Endothelial cell of umbilical vein (primary cell): Measurements from ENCODE around the gene MSH3. TPM values are rescaled to one million over a fixed set of nuclear protein-coding genes. Genes with fewer than 3 reads are reported as not detected.

Experiments
- BruUV-seq: library from RNA; stranded (reverse); fragments of 400-500 nt; replicated peaks from 2 replicates; lab custom pipeline; 2021; lab: Mats Ljungman, UMichigan
- CTCF ChIA-PET: fragments of 300-600, 350-600 bp; sonication (Branson Sonifier 250); formaldehyde crosslinking; loops from one replicate; lab custom pipeline; 2021; ENCODE audit warnings: antibody characterized with exemption, inconsistent platforms; lab: Charles Lee
- POLR2A ChIA-PET: fragments of 300-600, 350-600 bp; sonication (Branson Sonifier 250); formaldehyde crosslinking; loops from one replicate; lab custom pipeline; 2021; ENCODE audit warnings: antibody characterized with exemption, inconsistent platforms; lab: Charles Lee
- DNase-seq: peaks from one replicate; pipeline ENCODE4 v3.0.0-alpha.2; 2011; ENCODE audit warnings: low read depth, low spot score
- FAIRE-seq: peaks from 2 replicates; lab custom pipeline; 2011; peaks lifted over from hg19 to GRCh38; lab: Jason Lieb, UNC
- H2AFZ ChIP-seq: 2 replicates; pipeline ENCODE4 v1.6.0; 2012; ENCODE audit warnings: low read depth, low read length, control low read depth, inconsistent platforms
- H3K27ac ChIP-seq: 2 replicates; pipeline ENCODE4 v1.5.1; 2011; ENCODE audit warnings: low read depth, mild to moderate bottlenecking, control low read depth, low read length, moderate library complexity; ENCODE audit not compliant: insufficient read depth
- H3K27me3 ChIP-seq, 2 experiments: 2 replicates each; pipeline versions ENCODE4 v1.6.0 to v1.6.1; 2011; ENCODE audit warnings: low read length in 2 of 2, mixed read lengths in 1 of 2; ENCODE audit not compliant: control insufficient read depth in 2 of 2, insufficient read depth in 2 of 2
- H3K36me3 ChIP-seq, 2 experiments: 2 replicates in 1 of 2; 3 replicates in 1 of 2; pipeline ENCODE4 v1.5.1; 2011; ENCODE audit warnings: low read length in 2 of 2, mild to moderate bottlenecking in 1 of 2, moderate library complexity in 1 of 2; ENCODE audit not compliant: control insufficient read depth in 2 of 2, insufficient read depth in 2 of 2; ENCODE audit errors: extremely low read depth in 1 of 2
- H3K4me1 ChIP-seq: 3 replicates; pipeline ENCODE4 v1.5.1; 2011; ENCODE audit warnings: mild to moderate bottlenecking, low read length; ENCODE audit not compliant: control insufficient read depth, insufficient read depth; ENCODE audit errors: extremely low read depth
- H3K4me2 ChIP-seq: 2 replicates; pipeline ENCODE4 v1.6.1; 2011; ENCODE audit warnings: low read length, control low read depth, mixed read lengths; ENCODE audit not compliant: insufficient read depth
- H3K4me3 ChIP-seq, 3 experiments: fragments of 200-600 bp in 1 of 3; sonication (generic), shearing (Covaris generic) in 1 of 3; replicated peaks in 1 of 3; 2 replicates each; pipeline ENCODE4 v1.5.1; 2011 to 2016; ENCODE audit warnings: control low read depth in 3 of 3, low read length in 3 of 3, mild to moderate bottlenecking in 2 of 3, inconsistent platforms in 1 of 3, low read depth in 1 of 3, moderate library complexity in 1 of 3; ENCODE audit not compliant: insufficient read depth in 1 of 3
- H3K79me2 ChIP-seq: 2 replicates; pipeline ENCODE4 v1.6.0; 2012; ENCODE audit warnings: low read length, inconsistent platforms; ENCODE audit not compliant: control insufficient read depth, insufficient read depth
- H3K9ac ChIP-seq: replicated peaks from 2 replicates; pipeline ENCODE3; 2011; ENCODE audit warnings: low read length, control low read depth; ENCODE audit not compliant: insufficient read depth; ENCODE audit errors: extremely low read depth
- H3K9me1 ChIP-seq: replicated peaks from 3 replicates; pipeline ENCODE4 v1.6.0; 2011; ENCODE audit warnings: mild to moderate bottlenecking, low read length; ENCODE audit not compliant: control insufficient read depth, insufficient read depth; ENCODE audit errors: extremely low read depth
- H3K9me3 ChIP-seq: replicated peaks from 2 replicates; pipeline ENCODE4 v1.5.1; 2012; ENCODE audit warnings: low read length, inconsistent platforms; ENCODE audit not compliant: control insufficient read depth, insufficient read depth
- H4K20me1 ChIP-seq: replicated peaks from 2 replicates; pipeline ENCODE3; 2011; ENCODE audit warnings: mild to moderate bottlenecking, low read length; ENCODE audit not compliant: control insufficient read depth, insufficient read depth; ENCODE audit errors: extremely low read depth
- CTCF ChIP-seq, 2 donors: IDR thresholded peaks; 1 replicate in 1 of 2; 2 replicates in 1 of 2; pipeline ENCODE4 v1.5.1; 2011; ENCODE audit warnings: low read length in 2 of 2, mild to moderate bottlenecking in 2 of 2, moderate library complexity in 2 of 2, control low read depth in 1 of 2, inconsistent platforms in 1 of 2, low read depth in 1 of 2; ENCODE audit not compliant: insufficient read depth in 1 of 2; ENCODE audit errors: extremely low read depth in 1 of 2
- EZH2 ChIP-seq: IDR thresholded peaks from 2 replicates; pipeline ENCODE4 v1.6.1; 2012; ENCODE audit warnings: borderline replicate concordance, low read depth, mild to moderate bottlenecking, moderate library complexity, low read length, inconsistent platforms; ENCODE audit not compliant: severe bottlenecking
- FOS ChIP-seq: IDR thresholded peaks from 2 replicates; pipeline ENCODE4 v1.6.1; 2011; ENCODE audit warnings: mild to moderate bottlenecking, low read length, moderate library complexity, borderline replicate concordance; ENCODE audit not compliant: insufficient read depth
- GATA2 ChIP-seq: IDR thresholded peaks from 2 replicates; pipeline ENCODE4 v1.7.0; 2011; ENCODE audit warnings: low read depth, mild to moderate bottlenecking, moderate library complexity, mixed read lengths, low read length; ENCODE audit not compliant: insufficient read length, insufficient read depth
- JUN ChIP-seq: IDR thresholded peaks from 2 replicates; pipeline ENCODE4 v1.6.1; 2011; ENCODE audit warnings: borderline replicate concordance, low read depth; ENCODE audit not compliant: insufficient read length, insufficient read depth
- MAX ChIP-seq: IDR thresholded peaks from 2 replicates; pipeline ENCODE4 v1.6.1; 2011; ENCODE audit not compliant: insufficient read depth, insufficient read length
- MYC ChIP-seq: IDR thresholded peaks from one replicate; pipeline ENCODE4 v1.6.1; 2011; ENCODE audit warnings: mild to moderate bottlenecking, low read depth, low read length
- POLR2A ChIP-seq: IDR thresholded peaks from 2 replicates; pipeline ENCODE4 v1.6.1; 2012; ENCODE audit warnings: low read depth, mild to moderate bottlenecking, control low read depth, low read length
- POLR2AphosphoS5 ChIP-seq: IDR thresholded peaks from 2 replicates; pipeline ENCODE4 v1.6.1; 2012; ENCODE audit warnings: low read depth, mild to moderate bottlenecking, control low read depth, low read length, moderate library complexity; ENCODE audit not compliant: insufficient read depth
- dilution Hi-C: fragments of 300-500 bp; cut with MboI; formaldehyde crosslinking; loops from one replicate; pipeline ENCODE4 v1.15.0; 2019; ENCODE audit warnings: low sequenced_read_pairs; ENCODE audit not compliant: extremely low pct_ligation_motif_present
- intact Hi-C: fragments of 100-400 bp; cut with micrococcal nuclease; formaldehyde crosslinking; loops from one replicate; pipeline ENCODE4 v1.10.0; 2022
- polyA plus RNA-seq, 4 experiments: library from polyadenylated mRNA; depleted of rRNA in 3 of 4; stranded (reverse) in 3 of 4; unstranded in 1 of 4; fragments of >200 nt; gene quantifications; 2 replicates each; pipeline versions ENCODE4 v1.2.1 to v1.2.3, GENCODE V29; 2011 to 2012; ENCODE audit warnings: missing spikeins in 1 of 4
- total RNA-seq: library from RNA; stranded (reverse); gene quantifications from 2 replicates; pipeline ENCODE4 v1.2.3, GENCODE V29; 2021

Gene MSH3
- total and polyA plus RNA-seq, 2 donors (not counting 3 experiments of a cell fraction or from before 2014, with no cell fraction given): 2.0 to 13.0 TPM

- H3K9me3 ChIP-seq: no peaks in the 10 kb centered on the region
- DNase-seq (no peak), FAIRE-seq (no peak)
- BruUV-seq: no TSS peak
- intact Hi-C loops: no loop called here
- no peaks in the 10 kb centered on the region for H3K9me1 ChIP-seq
- no peaks in the 10 kb centered on the region for H4K20me1 ChIP-seq
- H2AFZ ChIP-seq: no peak overlapping the region
- H3K27me3 ChIP-seq: no peaks in the 10 kb centered on the region
- H3K4me3 ChIP-seq: no peak overlapping the region
- H3K36me3 ChIP-seq: peaks cover 0 to 2% of the 10 kb centered on the region in 2 experiments
- POLR2A ChIA-PET: no interaction called here
- no peak overlapping the region for H3K4me2 ChIP-seq
- no peak overlapping the region for H3K27ac ChIP-seq
- no peaks in the 10 kb centered on the region for H3K79me2 ChIP-seq
- no peak for TF ChIP-seq GATA2
- TF ChIP-seq CTCF (IDR thresholded peaks at IDR 0.05; ENCODE audit: extremely low read depth in 1 of 2, insufficient read depth in 1 of 2, low read depth in 1 of 2, low read length in 2 of 2): no peak
- no peak for TF ChIP-seq POLR2AphosphoS5
- no peak for TF ChIP-seq POLR2A
- TF ChIP-seq MYC: no peak
- TF ChIP-seq MAX: no peak
- TF ChIP-seq EZH2: no peak
- no peak for TF ChIP-seq JUN
- TF ChIP-seq FOS: no peak
- H3K4me1 ChIP-seq: no peaks in the 10 kb centered on the region
- H3K9ac ChIP-seq: no peak overlapping the region
- CTCF ChIA-PET: no interaction called here
- dilution Hi-C loops: no loop called here
These were observed 9.6 kb upstream of the MSH3 start for GRCh38 chr5:80644900-80645299.
